GM12872 (cell line): Measurements from ENCODE around the gene RALGPS1.

Experiments used
- TF ChIP-seq, protein P1 (sequence below): IDR thresholded peaks from 3 replicates; pipeline ENCODE4 v1.5.1; 2011; ENCODE audit warnings: low read depth, mild to moderate bottlenecking, low read length, moderate library complexity; ENCODE audit not compliant: insufficient read depth

Gene RALGPS1

DNA sequence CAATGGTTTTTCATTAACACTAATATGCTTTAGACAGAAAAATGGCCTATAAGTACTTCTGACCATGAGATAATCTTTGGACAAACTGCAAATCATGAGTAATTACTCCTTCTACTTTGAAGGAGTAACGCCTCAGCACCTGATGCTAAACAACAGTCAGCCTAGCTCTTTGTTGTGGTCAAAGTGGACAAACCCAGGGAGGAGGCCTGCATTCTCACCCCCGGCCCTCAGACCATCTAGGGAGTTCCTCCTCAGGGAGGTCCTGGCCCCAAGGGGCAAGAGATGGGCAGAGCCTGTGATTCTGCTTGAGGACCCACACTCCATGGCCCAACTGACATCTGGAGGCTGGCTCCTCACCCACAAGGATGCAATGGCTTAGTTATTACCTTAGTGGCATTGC, 256.1 kb downstream of the RALGPS1 start:
- TF ChIP-seq, protein P1, sequence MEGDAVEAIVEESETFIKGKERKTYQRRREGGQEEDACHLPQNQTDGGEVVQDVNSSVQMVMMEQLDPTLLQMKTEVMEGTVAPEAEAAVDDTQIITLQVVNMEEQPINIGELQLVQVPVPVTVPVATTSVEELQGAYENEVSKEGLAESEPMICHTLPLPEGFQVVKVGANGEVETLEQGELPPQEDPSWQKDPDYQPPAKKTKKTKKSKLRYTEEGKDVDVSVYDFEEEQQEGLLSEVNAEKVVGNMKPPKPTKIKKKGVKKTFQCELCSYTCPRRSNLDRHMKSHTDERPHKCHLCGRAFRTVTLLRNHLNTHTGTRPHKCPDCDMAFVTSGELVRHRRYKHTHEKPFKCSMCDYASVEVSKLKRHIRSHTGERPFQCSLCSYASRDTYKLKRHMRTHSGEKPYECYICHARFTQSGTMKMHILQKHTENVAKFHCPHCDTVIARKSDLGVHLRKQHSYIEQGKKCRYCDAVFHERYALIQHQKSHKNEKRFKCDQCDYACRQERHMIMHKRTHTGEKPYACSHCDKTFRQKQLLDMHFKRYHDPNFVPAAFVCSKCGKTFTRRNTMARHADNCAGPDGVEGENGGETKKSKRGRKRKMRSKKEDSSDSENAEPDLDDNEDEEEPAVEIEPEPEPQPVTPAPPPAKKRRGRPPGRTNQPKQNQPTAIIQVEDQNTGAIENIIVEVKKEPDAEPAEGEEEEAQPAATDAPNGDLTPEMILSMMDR = no peak

- TF ChIP-seq, protein P1 = no peak
Measured at GRCh38 chr9:127172066-127172707, 257.6 kb downstream of the RALGPS1 start.

DNA sequence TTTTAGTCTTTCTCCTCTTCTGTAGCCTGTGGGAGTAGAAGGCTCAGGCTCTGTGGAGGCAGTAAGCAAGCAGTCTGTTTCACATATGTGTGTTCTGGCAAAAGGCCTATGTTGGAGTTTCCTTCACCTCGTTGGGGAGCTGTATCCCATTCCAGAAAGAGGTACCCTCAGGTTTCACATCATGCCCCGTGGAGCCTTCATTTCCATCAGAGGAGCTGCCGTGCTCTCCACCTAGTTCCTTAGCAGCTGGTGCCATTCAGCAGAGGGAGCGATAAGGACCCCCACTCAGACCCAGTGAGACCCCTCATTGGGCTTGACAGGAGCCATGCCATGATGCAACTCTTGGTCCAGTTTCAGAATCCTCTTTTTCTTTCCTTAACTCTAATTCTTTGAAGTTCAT, 258.5 kb downstream of the RALGPS1 start:
- TF ChIP-seq, protein P1 = no peak

- TF ChIP-seq, protein P1 = no peak
Measured at GRCh38 chr9:127174386-127175318, 260.1 kb downstream of the RALGPS1 start.

DNA sequence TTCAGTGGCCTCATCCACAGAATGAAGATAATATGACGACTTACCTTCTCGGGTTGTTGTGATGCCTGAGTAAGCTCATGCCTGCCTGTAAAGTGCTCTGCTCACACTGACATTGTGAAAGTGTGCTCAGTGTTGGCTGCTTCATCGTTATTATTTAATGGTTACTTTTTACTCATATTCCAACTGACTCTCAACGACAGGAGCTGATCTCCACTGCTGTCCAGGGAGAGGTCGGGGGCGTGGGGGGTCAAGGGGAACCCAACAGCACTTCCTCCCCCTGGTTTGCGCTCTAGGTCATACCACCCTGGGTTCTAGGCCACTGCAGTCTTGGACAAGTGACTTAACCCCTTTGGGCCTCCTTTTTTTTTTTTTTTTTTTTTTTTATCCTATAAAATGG, 260.7 kb downstream of the RALGPS1 start:
- TF ChIP-seq, protein P1 = no peak

GRCh38 chr9:127175764-127176163, 261.2 kb downstream of the RALGPS1 start:
- TF ChIP-seq, protein P1 = no peak

DNA sequence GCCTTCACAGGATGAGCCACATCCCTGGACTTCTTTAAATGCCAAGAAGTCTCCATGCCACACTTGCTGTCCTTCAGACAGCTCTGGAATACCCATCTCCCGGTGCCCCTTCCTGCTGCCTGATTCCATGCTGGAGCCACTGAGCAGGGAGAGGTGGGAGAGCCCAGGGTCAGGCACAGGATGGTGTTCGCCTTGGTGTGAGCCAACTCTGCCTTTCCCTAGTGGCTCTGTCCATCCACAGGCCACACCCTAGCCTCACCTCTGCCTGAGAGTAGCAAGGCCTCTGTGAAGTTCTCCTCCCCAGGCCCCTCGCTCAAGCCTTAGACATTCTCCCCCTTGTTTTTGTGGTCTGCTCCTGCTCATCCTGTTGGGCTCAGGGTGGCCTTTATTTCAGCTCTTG, 262.0 kb downstream of the RALGPS1 start:
- TF ChIP-seq, protein P1 = no peak
